ENCODE measurements around the gene NINJ1.

DNA sequence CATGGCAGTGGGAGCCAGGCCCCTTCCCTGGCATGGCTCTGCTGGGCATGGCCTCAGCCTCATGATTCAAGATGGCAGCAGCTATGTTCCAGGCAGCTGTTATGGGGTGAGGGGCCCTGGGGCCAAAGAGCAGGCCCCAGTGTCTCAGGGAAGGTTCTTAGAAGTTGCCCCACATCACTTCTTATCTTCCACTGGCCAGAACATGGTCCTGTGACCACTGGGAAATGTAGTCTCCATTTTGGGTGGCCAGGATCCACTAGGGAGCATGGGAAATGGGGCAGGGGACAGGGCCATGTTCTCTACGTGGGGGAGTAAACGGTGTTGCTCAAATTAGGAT, 57.3 kb downstream of the NINJ1 start:
- TF ChIP-seq, protein P1, sequence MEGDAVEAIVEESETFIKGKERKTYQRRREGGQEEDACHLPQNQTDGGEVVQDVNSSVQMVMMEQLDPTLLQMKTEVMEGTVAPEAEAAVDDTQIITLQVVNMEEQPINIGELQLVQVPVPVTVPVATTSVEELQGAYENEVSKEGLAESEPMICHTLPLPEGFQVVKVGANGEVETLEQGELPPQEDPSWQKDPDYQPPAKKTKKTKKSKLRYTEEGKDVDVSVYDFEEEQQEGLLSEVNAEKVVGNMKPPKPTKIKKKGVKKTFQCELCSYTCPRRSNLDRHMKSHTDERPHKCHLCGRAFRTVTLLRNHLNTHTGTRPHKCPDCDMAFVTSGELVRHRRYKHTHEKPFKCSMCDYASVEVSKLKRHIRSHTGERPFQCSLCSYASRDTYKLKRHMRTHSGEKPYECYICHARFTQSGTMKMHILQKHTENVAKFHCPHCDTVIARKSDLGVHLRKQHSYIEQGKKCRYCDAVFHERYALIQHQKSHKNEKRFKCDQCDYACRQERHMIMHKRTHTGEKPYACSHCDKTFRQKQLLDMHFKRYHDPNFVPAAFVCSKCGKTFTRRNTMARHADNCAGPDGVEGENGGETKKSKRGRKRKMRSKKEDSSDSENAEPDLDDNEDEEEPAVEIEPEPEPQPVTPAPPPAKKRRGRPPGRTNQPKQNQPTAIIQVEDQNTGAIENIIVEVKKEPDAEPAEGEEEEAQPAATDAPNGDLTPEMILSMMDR (IDR thresholded peaks at IDR 0.05; ENCODE audit: extremely low read depth in 1 of 2, insufficient read depth in 1 of 2, low read depth in 1 of 2, low read length in 2 of 2) = no peak
- TF ChIP-seq POLR2A (IDR thresholded peaks at IDR 0.05; ENCODE audit: low read depth, low read length) = no peak
